ENCODE measurements around the gene GATAD2B. TPM values are rescaled to one million over a fixed set of nuclear protein-coding genes. Genes with fewer than 3 reads are reported as not detected.

The GATAD2B gene
- total and polyA plus RNA-seq, 7 donors, result 3.4 to 53.1 (median 34.8) TPM

DNA sequence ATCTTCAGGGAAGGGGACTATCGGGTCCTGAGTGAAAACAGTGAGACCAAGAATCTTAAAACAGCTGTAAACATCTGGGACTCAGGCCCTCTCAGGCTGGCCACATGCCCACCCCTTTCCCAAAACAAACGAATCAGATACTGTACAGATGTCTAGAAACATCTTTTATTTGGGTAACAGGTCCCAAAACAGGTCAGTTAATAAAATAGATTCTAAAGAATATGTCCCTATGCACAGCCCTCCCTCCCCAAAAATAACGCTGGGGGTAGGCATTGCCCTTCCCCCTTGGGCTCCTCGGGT is 36.1 kb upstream of the GATAD2B start:
- no peaks in the 10 kb centered on the region for H3K27me3 ChIP-seq (ENCODE audit: insufficient read depth in 3 of 3, low read length in 2 of 3)
- WGBS, 3 donors, result 1 to 4% (median 4%) methylated on average over 4 of the region's 4 CpGs
- peak in 1 of 2 donors; percentile 41 for DNase-seq
- peaks cover 47% of the 10 kb centered on the region for H3K4me1 ChIP-seq
- H3K9me3 ChIP-seq, result no peaks in the 10 kb centered on the region
- peaks cover 4 to 31% of the 10 kb centered on the region in 2 donors for H3K36me3 ChIP-seq (ENCODE audit: insufficient read depth in 1 of 2, low read depth in 1 of 2)
- intact Hi-C loops (cut with DNase I), result no loop called here
- no peak for ATAC-seq
- peak overlapping the region; percentile 97 for H3K4me3 ChIP-seq
- peak overlapping the region; percentile 93 for H3K27ac ChIP-seq
- TF ChIP-seq, protein P1, sequence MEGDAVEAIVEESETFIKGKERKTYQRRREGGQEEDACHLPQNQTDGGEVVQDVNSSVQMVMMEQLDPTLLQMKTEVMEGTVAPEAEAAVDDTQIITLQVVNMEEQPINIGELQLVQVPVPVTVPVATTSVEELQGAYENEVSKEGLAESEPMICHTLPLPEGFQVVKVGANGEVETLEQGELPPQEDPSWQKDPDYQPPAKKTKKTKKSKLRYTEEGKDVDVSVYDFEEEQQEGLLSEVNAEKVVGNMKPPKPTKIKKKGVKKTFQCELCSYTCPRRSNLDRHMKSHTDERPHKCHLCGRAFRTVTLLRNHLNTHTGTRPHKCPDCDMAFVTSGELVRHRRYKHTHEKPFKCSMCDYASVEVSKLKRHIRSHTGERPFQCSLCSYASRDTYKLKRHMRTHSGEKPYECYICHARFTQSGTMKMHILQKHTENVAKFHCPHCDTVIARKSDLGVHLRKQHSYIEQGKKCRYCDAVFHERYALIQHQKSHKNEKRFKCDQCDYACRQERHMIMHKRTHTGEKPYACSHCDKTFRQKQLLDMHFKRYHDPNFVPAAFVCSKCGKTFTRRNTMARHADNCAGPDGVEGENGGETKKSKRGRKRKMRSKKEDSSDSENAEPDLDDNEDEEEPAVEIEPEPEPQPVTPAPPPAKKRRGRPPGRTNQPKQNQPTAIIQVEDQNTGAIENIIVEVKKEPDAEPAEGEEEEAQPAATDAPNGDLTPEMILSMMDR (IDR thresholded peaks at IDR 0.05), result no peak

DNA sequence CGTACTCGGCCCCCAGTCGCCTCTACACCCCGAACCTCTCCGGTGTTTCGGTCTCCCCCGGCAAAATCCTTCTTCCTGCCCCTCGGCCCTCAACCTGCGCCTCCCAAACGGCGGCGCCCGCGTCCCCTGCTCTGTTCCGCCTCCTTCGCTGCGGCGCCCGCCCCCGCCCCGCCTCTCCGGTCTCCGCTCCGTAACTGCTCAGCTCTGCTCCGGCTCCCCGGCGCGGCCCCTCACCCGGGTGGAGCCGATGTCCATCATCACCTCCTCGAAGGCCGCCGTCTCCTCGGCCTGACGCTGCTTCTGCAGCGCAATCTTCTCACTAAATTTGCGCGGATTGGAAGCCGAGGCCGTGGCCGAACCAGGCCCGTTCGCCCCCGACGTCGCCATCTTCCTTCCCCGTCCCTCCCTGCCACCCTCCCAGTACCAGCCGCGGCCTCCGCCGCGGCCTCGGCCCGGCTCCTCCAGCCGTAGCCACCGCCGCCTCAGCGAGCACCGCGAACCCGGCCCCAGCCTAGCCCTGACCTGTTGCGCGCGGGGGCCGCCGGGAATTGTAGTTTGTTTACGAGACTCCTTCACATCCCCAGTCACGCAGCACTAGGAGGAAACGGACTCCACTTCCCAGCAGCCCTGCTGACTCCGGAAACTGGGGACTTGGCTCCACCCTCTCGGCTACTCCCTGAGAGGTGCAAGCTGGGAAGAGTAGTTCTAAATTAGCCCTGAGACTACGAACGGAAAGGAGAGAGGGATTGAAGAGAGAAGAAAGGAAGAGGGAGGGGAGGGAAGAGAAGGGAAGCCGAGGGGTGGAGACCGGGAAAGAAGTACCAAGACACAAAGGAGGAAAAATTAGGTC is 35.6 kb upstream of the GATAD2B start, which contains the start of gene CRTC2:
Gene CRTC2 (minus strand): TSS at position 502 of the 850 bp plus-strand sequence. CDS start 115 bp downstream, at position 387.
- peak; percentile 85 to 90 (median 88) for ATAC-seq
- H3K4me3 ChIP-seq, result peak within 1 kb of the TSS; percentile 97

DNA sequence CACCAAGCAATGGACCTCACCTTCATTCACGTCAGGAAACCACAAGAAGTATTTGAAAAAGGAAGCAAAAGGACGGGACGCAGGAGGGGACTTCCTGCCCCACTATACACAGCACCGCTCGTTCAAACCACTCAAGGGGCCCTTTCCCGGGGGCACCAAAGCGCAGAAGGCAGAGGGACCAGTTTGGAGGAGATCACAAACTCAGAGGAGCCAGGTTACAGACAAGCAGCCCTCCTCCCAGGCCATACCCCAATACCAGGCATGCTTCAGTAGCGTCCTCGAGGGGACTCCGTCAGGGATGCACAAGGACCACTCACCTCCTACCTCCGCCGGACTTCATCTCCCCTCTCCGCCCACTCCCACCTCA is 35.0 kb upstream of the GATAD2B start:
- peaks cover 45% of the 10 kb centered on the region for H3K4me1 ChIP-seq
- intact Hi-C loops (cut with DNase I), result no loop called here
- TF ChIP-seq, protein P1 (IDR thresholded peaks at IDR 0.05), result no peak
- no peaks in the 10 kb centered on the region for H3K27me3 ChIP-seq (ENCODE audit: insufficient read depth in 3 of 3, low read length in 2 of 3)
- 1% methylated on average over 13 of the region's 13 CpGs for WGBS, 3 donors
- H3K36me3 ChIP-seq (ENCODE audit: insufficient read depth in 1 of 2, low read depth in 1 of 2), result peaks cover 4 to 43% of the 10 kb centered on the region in 2 donors
- peak overlapping the region; percentile 93 for H3K27ac ChIP-seq
- no peaks in the 10 kb centered on the region for H3K9me3 ChIP-seq
- H3K4me3 ChIP-seq, result peak overlapping the region; percentile 97
- ATAC-seq, result peak in 2 of 4 donors; percentile 2 to 3
- no peak for DNase-seq

More for the DNA sequence above, 35.6 kb upstream of the GATAD2B start, which contains the start of gene CRTC2:
- TF ChIP-seq, protein P1 (IDR thresholded peaks at IDR 0.05), result no peak
- DNase-seq, result peak; percentile 99
- intact Hi-C loops (cut with DNase I), result no loop called here
- no peaks in the 10 kb centered on the region for H3K27me3 ChIP-seq (ENCODE audit: insufficient read depth in 3 of 3, low read length in 2 of 3)
- peak within 1 kb of the TSS; percentile 93 for H3K27ac ChIP-seq
- no peaks in the 10 kb centered on the region for H3K9me3 ChIP-seq
- H3K36me3 ChIP-seq (ENCODE audit: insufficient read depth in 1 of 2, low read depth in 1 of 2), result peaks cover 4 to 37% of the 10 kb centered on the region in 2 donors
- peaks cover 46% of the 10 kb centered on the region for H3K4me1 ChIP-seq
- WGBS, 3 donors, result 0 to 1% (median 1%) methylated on average over 66 to 75 of the region's 75 CpGs

DNA sequence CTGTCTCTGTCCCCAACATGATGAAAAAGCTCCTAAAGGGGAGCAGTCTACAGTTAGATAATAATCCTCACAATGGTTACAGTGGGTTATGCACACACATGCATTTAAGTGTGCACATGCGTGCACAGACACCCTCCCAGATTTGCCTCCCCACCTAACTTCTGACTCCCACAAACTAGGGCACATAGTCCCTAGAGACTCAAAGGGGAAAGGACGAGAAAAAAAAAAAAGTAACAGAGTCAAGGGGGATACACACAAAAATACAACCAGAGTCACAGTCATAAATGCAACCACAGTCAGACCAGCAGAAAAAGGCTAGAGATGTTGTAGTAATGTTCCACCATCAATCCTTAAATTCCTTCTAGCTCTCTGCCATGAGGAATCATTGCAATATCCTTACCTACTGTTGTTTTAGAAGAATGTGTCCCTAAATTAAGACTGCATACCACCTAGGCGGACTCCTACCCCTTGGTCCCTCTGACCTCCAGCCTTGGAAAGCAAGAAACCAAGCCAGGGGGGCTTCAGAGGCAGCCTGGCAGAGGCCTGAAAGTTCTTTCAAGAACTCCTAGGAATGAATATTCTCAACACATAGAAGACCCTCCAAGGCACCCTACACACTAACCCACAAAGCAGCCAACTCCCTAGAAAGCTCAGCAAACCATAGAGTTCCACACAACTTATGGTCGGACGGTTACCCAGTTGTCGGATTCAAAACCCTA is 34.4 kb upstream of the GATAD2B start:
- ATAC-seq (no peak), DNase-seq (no peak)
- intact Hi-C loops (cut with DNase I), result no loop called here
- H3K4me1 ChIP-seq, result peaks cover 39% of the 10 kb centered on the region
- H3K9me3 ChIP-seq, result no peaks in the 10 kb centered on the region
- WGBS, 3 donors, result 27 to 36% (median 28%) methylated on average over 6 of the region's 6 CpGs
- peak overlapping the region; percentile 97 for H3K4me3 ChIP-seq
- TF ChIP-seq, protein P1 (IDR thresholded peaks at IDR 0.05), result no peak
- H3K27me3 ChIP-seq (ENCODE audit: insufficient read depth in 3 of 3, low read length in 2 of 3), result no peaks in the 10 kb centered on the region
- peaks cover 7 to 49% of the 10 kb centered on the region in 2 donors for H3K36me3 ChIP-seq (ENCODE audit: insufficient read depth in 1 of 2, low read depth in 1 of 2)
- H3K27ac ChIP-seq, result peak overlapping the region; percentile 93

Measured in psoas muscle (tissue), 8 donors.